CD4-positive, alpha-beta T cell treated with Interleukin-6 at 100 ng/mL for 8 hours (primary cell): ENCODE data around the gene PRDM10.

Source experiments
- DNase-seq: peaks from one replicate; pipeline ENCODE4 v3.0.0-alpha.2; 2020; ENCODE audit warnings: mixed read lengths, low spot score

PRDM10 gene

GRCh38 chr11:129946965-129947364 is 55.7 kb downstream of the PRDM10 start:
- DNase-seq = no peak

- no peak for DNase-seq
Measured at GRCh38 chr11:129946256-129946655, 56.4 kb downstream of the PRDM10 start.

GRCh38 chr11:129945373-129945772 is 57.3 kb downstream of the PRDM10 start:
- no peak for DNase-seq

GRCh38 chr11:129944696-129945095 is 57.9 kb downstream of the PRDM10 start:
- DNase-seq = no peak

- no peak for DNase-seq
Measured at GRCh38 chr11:129943036-129943435, 59.6 kb downstream of the PRDM10 start.

- no peak for DNase-seq
Measured at GRCh38 chr11:129939510-129939909, 63.1 kb downstream of the PRDM10 start.

- DNase-seq = no peak
Measured at GRCh38 chr11:129938764-129939163, 63.9 kb downstream of the PRDM10 start.

GRCh38 chr11:129937592-129938238 is 64.9 kb downstream of the PRDM10 start:
- no peak for DNase-seq

- DNase-seq = no peak
Measured at GRCh38 chr11:129935723-129936122, 66.9 kb downstream of the PRDM10 start.

GRCh38 chr11:129933891-129934290 is 68.7 kb downstream of the PRDM10 start:
- no peak for DNase-seq

GRCh38 chr11:129933262-129933661 is 69.4 kb downstream of the PRDM10 start:
- DNase-seq = no peak

- no peak for DNase-seq
Measured at GRCh38 chr11:129932381-129933067, 70.1 kb downstream of the PRDM10 start.

- no peak for DNase-seq
Measured at GRCh38 chr11:129930743-129931142, 71.9 kb downstream of the PRDM10 start.

- DNase-seq = no peak
Measured at GRCh38 chr11:129930296-129930695, 72.3 kb downstream of the PRDM10 start.

GRCh38 chr11:129929721-129930120 is 72.9 kb downstream of the PRDM10 start:
- no peak for DNase-seq

- DNase-seq = no peak
Measured at GRCh38 chr11:129928923-129929692, 73.5 kb downstream of the PRDM10 start.

GRCh38 chr11:129922674-129923073 is 80.0 kb downstream of the PRDM10 start:
- DNase-seq = no peak

GRCh38 chr11:129918361-129918760 is 84.3 kb downstream of the PRDM10 start:
- DNase-seq = no peak

- no peak for DNase-seq
Measured at GRCh38 chr11:129917231-129917630, 85.4 kb downstream of the PRDM10 start.

GRCh38 chr11:129911298-129911697 is 91.3 kb downstream of the PRDM10 start:
- no peak for DNase-seq

GRCh38 chr11:129910360-129910759 is 92.3 kb downstream of the PRDM10 start:
- no peak for DNase-seq

GRCh38 chr11:129905402-129905801 is 97.2 kb downstream of the PRDM10 start:
- no peak for DNase-seq

GRCh38 chr11:129896062-129896461 is 106.6 kb downstream of the PRDM10 start:
- no peak for DNase-seq
